COR-L47 (cell line): ENCODE results near the gene OXSR1.
"Not testable (repeated sequence)": the region's sequence is repeated elsewhere in the genome, so short reads cannot be mapped to it uniquely, and the experiment has no call there.

Experiments used
- DNase-seq: peaks from one replicate; lab custom pipeline; 2025; lab: John Stamatoyannopoulos, UW

OXSR1 gene

GRCh38 chr3:38127611-38128302, 37.6 kb upstream of the OXSR1 start:
- DNase-seq, result no peak

- no peak for DNase-seq
Measured at GRCh38 chr3:38128303-38128655, 37.1 kb upstream of the OXSR1 start.

- no peak for DNase-seq
Measured at GRCh38 chr3:38129058-38129457, 36.3 kb upstream of the OXSR1 start.

GRCh38 chr3:38130631-38131065, 34.7 kb upstream of the OXSR1 start:
- DNase-seq, result no peak

GRCh38 chr3:38131621-38132369, 33.5 kb upstream of the OXSR1 start:
- DNase-seq, result no peak

GRCh38 chr3:38133209-38133556, 32.2 kb upstream of the OXSR1 start:
- no peak for DNase-seq

GRCh38 chr3:38133557-38134405, 31.6 kb upstream of the OXSR1 start:
- DNase-seq, result no peak

GRCh38 chr3:38134517-38135143, 30.7 kb upstream of the OXSR1 start:
- not testable (repeated sequence) for DNase-seq

GRCh38 chr3:38135621-38136277, 29.6 kb upstream of the OXSR1 start:
- DNase-seq, result not testable (repeated sequence)

GRCh38 chr3:38136393-38136776, 29.0 kb upstream of the OXSR1 start:
- no peak for DNase-seq

- peak; percentile 92 for DNase-seq
Measured at GRCh38 chr3:38136777-38137614, 28.3 kb upstream of the OXSR1 start, which contains the start of gene ACAA1. Gene ACAA1 (minus strand): TSS chr3:38137127. CDS start chr3:38137035, 92 bp downstream.

GRCh38 chr3:38137615-38138348, 27.6 kb upstream of the OXSR1 start:
- no peak for DNase-seq

GRCh38 chr3:38138349-38139190, 26.8 kb upstream of the OXSR1 start, which contains the start of gene MYD88:
Gene MYD88 (plus strand): TSS chr3:38138661. CDS start chr3:38138701, 40 bp downstream.
- DNase-seq, result no peak

- no peak for DNase-seq
Measured at GRCh38 chr3:38139191-38139590, 26.1 kb upstream of the OXSR1 start.

- no peak for DNase-seq
Measured at GRCh38 chr3:38139652-38140051, 25.7 kb upstream of the OXSR1 start.

GRCh38 chr3:38140326-38141172, 24.8 kb upstream of the OXSR1 start:
- DNase-seq, result no peak

GRCh38 chr3:38141173-38141951, 24.0 kb upstream of the OXSR1 start:
- DNase-seq, result no peak
